Measurements from ENCODE around the gene ARHGDIG. TPM values are rescaled to one million over a fixed set of nuclear protein-coding genes. Genes with fewer than 3 reads are reported as not detected.

The ARHGDIG gene
- total RNA-seq, 4 donors from 2014 or later = not detected

- 72 to 74% methylated on average over 7 to 10 of the region's 10 CpGs for WGBS, 2 donors
- TF ChIP-seq POLR2A (IDR thresholded peaks at IDR 0.05) (no peak), CTCF (IDR thresholded peaks at IDR 0.05) (no peak)
- Histone ChIP-seq H3K4me3 (no peak overlapping the region), H3K4me1 (no peaks in the 10 kb centered on the region), H3K9me3 (no peaks in the 10 kb centered on the region), H3K27ac (no peak overlapping the region), H3K27me3 (no peaks in the 10 kb centered on the region), H3K36me3 (peaks cover 30 to 95% (median 32%) of the 10 kb centered on the region in 3 donors)
- intact Hi-C loops (cut with DNase I) = no loop called here
- DNase-seq = no peak
Measured at GRCh38 chr16:259226-259625, 21.2 kb upstream of the ARHGDIG start.

DNA sequence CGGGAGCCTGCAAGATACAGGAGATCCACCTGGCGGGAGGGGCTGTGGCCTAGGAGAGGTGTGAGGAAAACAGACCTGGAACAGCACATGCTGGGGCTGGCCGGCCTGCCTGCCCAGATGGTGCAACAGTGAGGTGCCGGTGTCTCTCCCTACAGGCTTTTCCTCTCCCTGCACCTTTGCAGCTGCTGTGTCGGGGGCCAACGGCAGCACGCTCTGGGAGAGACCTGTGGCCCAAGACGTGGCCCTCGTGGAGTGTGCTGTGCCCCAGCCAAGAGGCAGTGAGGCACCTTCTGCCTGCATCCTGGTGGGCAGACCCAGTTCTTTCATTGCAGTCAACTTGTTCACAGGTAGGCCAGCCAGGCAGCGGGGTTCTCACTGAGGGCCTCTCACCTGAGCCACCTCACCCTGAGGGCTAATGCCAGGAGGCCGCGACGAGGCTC lies 20.6 kb upstream of the ARHGDIG start:
- intact Hi-C loops (cut with DNase I) = no loop called here
- DNase-seq = no peak
- Histone ChIP-seq H3K27me3 (no peaks in the 10 kb centered on the region), H3K4me1 (no peaks in the 10 kb centered on the region), H3K9me3 (no peaks in the 10 kb centered on the region), H3K4me3 (no peak overlapping the region), H3K36me3 (peaks cover 30 to 95% (median 36%) of the 10 kb centered on the region in 3 donors), H3K27ac (no peak overlapping the region)
- no peak for TF ChIP-seq POLR2A (IDR thresholded peaks at IDR 0.05)
- no peak for TF ChIP-seq CTCF (IDR thresholded peaks at IDR 0.05)
- WGBS, 2 donors = 84% methylated on average over 7 of the region's 13 CpGs; no CpG with 5 or more reads in 1 of the 2 donors

DNA sequence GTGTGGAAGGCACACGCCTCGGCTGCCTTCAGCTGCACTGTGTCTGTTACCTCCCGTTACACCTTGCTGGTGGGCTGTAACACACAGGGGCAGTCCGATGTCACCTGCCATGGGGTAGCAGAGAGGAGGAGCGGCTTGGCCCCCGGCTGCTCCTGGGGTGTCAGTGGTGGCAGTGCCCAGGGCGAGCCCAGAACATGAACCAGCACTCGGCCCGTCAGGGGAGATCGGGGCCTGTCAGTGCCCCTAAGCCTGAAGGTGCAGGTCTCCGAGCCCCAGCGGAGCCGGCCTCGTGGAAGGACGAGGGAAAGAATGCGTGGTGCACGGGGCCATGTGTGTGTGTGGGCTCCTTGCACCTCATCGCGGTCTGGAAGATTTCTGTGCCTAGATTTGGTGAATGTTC lies 20.1 kb upstream of the ARHGDIG start:
- intact Hi-C loops (cut with DNase I) = no loop called here
- TF ChIP-seq POLR2A (IDR thresholded peaks at IDR 0.05) = no peak
- no peak for TF ChIP-seq CTCF (IDR thresholded peaks at IDR 0.05)
- WGBS, 2 donors = 92 to 100% methylated on average over 3 to 12 of the region's 19 CpGs
- Histone ChIP-seq H3K4me1 (peaks cover 0 to under 1% (median 0%) of the 10 kb centered on the region in 3 donors), H3K9me3 (no peaks in the 10 kb centered on the region), H3K4me3 (no peak overlapping the region), H3K27ac (no peak overlapping the region), H3K27me3 (no peaks in the 10 kb centered on the region), H3K36me3 (peaks cover 27 to 95% (median 36%) of the 10 kb centered on the region in 3 donors)
- no peak for DNase-seq

DNA sequence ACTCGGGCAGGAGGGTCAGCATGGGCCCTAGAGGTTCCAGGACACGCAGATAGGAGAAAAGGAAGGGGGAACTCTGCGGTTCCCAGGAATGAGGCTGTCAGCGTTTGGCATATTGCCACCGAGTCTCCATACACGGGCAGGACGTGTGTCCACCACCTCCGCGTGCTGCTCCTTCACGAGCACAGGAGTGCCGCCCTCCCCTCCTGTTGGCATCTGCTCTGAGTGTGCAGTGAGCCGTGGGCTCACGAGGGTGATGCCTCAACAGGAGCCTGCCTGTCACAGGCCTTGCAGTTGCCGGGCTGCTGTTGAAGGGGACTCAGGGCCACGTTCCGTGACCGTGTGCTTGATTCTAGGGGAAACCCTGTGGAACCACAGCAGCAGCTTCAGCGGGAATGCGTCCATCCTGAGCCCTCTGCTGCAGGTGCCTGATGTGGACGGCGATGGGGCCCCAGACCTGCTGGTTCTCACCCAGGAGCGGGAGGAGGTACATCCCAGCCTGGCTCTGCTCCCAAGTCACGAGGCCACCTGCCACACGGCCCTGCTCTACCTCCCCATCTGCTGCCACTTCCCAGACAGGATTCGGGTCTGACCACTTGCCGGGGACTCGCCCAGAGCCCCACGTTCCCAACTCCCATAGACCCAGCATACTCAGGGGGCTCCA lies 19.2 kb upstream of the ARHGDIG start:
- H3K27me3 ChIP-seq = no peaks in the 10 kb centered on the region
- peaks cover 0 to 9% (median 0%) of the 10 kb centered on the region in 3 donors for H3K4me1 ChIP-seq
- no peak for TF ChIP-seq POLR2A (IDR thresholded peaks at IDR 0.05)
- WGBS, 2 donors = 84 to 87% methylated on average over 9 to 12 of the region's 28 CpGs
- no peak overlapping the region for H3K4me3 ChIP-seq
- peaks cover 27 to 90% (median 36%) of the 10 kb centered on the region in 3 donors for H3K36me3 ChIP-seq
- no peak overlapping the region for H3K27ac ChIP-seq
- no peaks in the 10 kb centered on the region for H3K9me3 ChIP-seq
- no peak for DNase-seq
- intact Hi-C loops (cut with DNase I) = no loop called here

DNA sequence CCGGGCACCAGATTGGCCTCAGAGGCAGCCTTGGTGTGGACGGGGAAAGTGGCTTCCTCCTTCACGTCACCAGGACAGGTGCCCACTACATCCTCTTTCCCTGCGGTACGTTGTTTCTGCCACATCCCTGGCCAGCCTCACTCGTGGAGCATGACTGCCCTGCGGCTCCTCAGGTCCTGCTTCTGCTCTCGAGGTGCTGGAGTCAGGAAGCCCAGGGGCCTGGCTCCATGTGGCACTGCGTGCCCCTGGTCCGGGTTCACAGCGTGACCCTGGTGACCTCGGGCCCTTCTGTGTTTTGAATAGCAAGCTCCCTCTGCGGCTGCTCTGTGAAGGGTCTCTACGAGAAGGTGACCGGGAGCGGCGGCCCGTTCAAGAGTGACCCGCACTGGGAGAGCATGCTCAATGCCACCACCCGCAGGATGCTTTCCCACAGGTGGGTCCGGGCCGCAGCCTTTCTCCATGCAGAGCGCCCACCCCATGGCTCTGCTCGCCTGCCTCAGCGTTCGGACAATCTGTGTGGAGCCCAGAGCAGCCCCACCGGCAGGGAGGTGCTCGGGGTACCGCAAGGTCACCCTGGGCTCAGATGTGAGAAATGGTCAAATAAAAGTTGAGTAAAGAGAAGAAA lies 18.2 kb upstream of the ARHGDIG start:
- H3K9me3 ChIP-seq = no peaks in the 10 kb centered on the region
- H3K36me3 ChIP-seq = peaks cover 27 to 79% (median 36%) of the 10 kb centered on the region in 3 donors
- 93 to 94% methylated on average over 15 to 22 of the region's 29 CpGs for WGBS, 2 donors
- peaks cover 0 to 10% (median 0%) of the 10 kb centered on the region in 3 donors for H3K4me1 ChIP-seq
- H3K27me3 ChIP-seq = no peaks in the 10 kb centered on the region
- TF ChIP-seq CTCF (IDR thresholded peaks at IDR 0.05) = no peak
- TF ChIP-seq POLR2A (IDR thresholded peaks at IDR 0.05) = no peak
- H3K4me3 ChIP-seq = no peak overlapping the region
- no peak for DNase-seq
- intact Hi-C loops (cut with DNase I) = no loop called here
- H3K27ac ChIP-seq = no peak overlapping the region

Measured in esophagus squamous epithelium (tissue), 5 donors.